ENCODE data around the gene GATA6.
"Not testable (repeated sequence)": the region's sequence is repeated elsewhere in the genome, so short reads cannot be mapped to it uniquely, and the experiment has no call there.

Gene GATA6

DNA sequence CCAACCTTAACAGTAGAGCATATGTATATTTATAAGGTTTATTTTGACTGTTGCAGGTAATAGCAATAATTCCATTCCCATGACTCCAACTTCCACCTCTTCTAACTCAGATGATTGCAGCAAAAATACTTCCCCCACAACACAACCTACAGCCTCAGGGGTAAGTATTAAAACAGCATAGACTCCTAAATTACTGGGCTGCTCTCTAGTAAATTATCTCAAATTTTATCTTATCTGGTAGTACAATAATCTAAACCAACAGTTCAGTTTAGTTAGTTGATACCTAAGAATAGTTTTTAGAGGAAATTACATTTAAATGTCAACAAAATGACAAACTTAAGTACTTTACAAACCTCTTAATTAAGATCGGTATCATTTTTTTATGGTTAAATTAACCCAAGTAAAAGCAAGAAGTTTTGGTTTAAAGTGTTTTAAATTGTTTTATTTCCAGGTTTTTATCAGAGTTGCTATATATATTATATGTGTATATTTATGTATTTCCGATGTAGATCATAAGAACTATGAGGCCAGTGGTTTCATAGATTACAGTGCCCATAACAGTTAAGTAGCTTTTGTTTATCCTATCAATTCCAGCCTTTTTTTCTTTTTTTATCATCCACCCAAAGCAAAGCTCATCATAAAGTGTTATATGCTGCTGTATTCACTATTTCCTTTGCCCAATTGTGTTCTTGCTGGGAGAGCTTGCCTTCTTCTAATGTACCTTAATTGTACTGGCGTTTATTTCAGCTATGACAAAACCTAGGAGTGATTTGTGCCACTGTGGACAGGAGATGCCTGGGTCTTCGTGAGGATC is 13.7 kb downstream of the GATA6 start:
- no peak for DNase-seq

DNA sequence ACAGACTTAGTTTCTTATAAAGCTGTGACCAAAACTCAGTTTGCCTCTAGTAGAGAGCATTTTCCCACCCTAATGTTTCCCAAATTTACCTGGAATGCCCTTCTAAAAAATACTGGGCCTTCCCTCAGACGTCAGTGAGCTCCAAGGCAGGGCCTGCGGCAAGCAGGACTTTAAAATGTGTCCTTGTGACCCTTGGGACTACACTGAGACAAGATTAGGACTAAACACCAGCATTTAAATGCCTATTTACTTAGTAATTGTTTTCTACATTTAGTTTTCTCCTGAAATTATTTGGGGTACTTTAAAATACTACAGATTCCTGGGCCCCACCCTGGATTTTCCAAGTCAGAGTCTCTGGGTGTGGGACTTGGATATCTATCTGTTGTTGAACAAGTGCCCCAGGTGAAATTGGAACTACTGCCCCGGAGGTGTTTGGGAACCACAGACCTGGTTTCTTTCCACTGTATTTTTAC is 14.3 kb downstream of the GATA6 start:
- no peak for DNase-seq

DNA sequence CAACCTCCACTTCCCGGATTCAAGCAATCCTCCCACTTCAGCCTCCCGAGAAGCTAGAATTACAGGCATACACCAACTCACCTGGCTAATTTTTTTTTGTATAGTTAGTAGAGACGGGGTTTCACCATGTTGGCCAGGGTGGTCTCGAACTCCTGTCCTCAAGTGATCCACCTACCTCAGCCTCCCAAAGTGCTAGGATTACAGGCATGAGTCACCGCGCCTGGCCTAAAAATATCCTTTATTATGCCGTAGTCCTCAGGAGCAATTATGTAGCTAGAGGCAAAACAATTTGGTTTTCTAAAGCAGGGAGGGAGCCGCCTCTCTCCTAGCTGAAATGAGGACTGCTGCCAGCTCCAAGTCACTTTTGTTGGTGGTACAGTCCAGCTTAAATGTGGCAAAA is 15.2 kb downstream of the GATA6 start:
- not testable (repeated sequence) for DNase-seq

DNA sequence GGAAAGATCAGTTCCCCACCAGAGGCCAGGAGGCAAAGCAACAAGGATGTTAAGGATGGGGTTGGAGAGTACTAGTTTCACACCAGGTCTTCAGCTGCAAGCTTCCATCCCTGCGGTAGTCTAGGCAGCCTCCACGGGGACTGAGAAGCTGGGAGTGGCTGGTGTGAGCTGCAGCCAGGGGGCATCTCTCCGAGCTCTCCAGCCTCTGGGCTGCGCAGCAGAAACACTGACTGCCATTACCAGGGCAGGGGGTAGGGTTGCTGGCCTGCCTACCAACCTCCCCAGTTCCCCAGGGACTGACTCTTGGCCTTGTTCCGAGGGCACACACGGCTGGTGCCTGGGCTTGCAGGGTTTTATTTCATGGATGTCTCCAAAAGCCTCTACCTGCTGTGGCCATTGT is 15.9 kb downstream of the GATA6 start:
- DNase-seq: no peak

DNA sequence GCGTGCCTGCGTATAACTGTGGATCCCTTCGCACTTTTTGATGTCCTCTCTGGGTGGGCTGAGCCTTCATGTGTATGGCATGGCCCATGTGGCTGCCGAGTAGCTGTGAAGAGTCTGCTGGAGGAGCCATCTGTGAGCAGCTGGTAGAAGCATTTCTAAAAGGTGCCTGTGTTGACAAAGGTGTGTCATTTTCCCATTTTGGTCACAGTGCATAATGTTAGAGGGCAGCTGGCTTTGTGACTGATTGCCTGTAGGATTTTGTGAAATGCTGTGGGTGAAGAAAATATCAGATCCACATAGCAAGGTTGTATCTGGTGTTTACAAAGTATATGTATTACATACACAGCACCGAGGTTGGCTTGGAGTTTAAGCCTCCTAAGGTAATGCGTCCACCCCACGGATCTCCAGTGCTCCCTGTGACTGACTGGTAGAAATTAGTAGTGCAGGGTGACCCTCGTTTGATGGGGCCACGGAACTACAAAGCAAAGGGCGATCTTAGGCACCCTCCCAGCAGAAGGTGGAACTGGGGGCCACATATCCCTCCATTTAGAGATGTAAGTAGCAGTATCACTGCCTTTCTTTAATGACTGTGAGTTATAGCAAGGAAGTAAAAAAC is 16.5 kb downstream of the GATA6 start:
- DNase-seq: no peak

DNA sequence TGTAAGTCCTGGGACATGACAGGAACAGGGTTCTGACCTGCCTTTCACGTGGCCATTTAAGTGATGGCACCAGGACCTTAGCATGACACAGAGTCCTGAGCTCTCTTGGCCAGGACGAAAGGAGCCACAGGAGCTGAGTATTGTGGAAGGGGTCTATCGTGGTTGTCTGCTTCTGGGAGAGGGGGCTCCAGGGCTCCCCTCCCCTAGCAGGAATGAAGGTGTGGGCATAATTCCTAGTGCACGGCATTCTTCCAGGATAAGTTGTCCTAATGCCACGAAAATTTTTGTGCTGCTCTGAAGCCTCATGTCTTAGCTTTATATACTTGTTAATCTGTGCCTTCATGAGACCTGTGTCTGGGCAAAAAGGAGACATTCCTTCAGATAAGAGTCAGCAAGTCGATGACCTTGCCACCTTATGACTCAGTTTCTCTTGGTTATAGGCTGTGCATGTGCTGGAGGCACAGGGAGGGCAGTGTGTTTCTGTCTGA is 17.1 kb downstream of the GATA6 start:
- no peak for DNase-seq

DNA sequence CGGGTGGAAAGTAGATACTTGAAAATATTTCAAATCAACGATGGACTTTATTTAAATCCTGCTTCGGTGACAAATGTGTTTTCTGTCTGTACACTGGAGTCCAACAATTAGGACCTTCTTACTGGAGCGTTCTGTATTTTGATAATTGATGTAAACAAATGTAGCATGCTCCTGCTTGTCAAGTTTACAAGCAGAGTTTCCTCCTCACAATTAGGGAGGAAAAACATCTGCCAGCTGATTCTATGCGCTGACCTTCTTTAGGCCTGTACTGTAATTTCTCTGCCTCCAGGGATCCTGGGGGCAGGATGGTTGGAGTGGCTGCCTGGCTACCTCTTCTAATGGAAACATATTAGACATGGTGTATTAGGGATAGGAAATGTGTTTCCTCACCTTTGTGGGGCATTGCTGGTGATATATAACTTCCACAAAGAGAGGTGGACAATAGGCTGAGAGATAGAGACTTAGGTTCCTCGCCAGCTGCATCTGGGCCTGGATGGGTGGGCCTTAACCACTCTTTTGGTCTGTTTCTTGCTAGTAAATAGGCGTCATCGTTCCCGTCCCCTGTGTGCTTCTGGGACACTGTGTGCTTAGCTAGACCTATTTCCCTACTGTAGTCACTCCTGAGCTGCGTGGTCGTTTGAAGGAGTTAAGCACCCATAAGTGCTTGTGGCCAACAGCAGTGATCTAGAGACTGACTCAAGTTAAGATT is 19.3 kb downstream of the GATA6 start:
- no peak for DNase-seq

DNA sequence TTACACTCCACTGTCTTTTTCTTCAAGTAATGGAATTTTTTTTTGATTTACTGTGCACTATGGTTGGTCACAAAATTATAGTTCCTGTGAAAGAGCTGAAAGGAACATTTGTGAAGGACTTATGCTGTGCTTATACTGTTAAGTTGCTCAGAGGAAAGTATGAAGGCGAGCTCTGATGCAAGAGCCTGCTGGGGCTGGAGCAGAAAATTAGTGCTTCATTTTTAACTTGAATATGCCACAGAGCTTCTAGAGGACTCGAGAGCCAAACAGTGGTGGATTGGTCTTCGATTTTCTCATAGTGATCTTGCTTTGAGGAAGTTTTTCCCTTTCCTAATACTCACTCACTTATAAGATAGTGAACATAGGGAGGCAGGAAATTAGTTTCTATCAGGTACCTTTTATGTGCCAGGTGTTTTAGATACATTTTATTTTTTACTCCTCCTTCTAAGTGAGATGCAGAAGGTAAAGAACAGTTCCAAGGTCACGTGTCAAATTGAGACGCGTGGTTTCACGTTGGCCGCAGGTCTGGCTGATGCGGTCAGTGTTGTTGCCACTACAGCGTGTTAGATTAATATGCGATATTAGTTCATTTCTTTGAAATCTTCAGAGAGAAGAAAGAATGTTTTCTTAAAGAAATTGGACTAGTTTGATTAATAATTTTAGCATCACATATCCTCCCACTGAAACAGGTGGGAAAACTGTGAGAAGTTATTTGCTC is 20.2 kb downstream of the GATA6 start:
- no peak for DNase-seq

DNA sequence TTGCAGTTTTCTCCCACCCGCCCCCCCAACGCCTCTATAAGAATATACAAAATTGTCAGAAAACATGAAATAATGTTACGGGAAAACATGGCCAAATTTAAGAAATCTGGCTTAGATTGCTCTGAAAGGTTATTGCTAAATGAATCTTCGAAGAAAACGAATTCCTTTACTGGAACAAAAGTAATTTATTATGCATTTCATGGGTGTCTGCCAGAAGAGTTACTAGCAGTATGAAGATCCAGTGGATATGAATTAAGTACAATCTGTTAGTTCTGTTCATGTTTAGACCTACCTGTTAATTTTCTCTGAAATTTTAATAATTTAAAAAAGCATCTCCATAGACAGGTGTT is 21.9 kb downstream of the GATA6 start:
- DNase-seq: no peak

DNA sequence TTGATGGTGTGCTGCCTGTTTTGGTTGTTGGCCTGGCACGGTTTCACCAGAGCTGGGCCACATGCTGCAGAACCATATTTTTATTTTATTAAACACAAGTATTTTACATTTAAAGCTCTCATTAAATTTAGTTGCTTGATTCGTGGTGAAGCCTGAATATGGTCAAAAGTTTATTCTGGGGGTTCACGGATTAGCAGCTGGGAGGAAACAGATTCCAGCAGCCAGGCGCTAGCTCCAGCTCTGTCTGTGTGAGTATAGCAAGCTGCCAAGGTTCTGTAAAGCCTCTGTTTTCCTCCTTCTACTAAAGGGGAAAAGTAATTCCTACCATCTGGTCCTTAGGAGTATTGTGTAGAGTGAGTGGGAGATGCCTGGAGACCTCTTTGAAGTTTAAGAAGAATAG is 22.5 kb downstream of the GATA6 start:
- DNase-seq: no peak

DNA sequence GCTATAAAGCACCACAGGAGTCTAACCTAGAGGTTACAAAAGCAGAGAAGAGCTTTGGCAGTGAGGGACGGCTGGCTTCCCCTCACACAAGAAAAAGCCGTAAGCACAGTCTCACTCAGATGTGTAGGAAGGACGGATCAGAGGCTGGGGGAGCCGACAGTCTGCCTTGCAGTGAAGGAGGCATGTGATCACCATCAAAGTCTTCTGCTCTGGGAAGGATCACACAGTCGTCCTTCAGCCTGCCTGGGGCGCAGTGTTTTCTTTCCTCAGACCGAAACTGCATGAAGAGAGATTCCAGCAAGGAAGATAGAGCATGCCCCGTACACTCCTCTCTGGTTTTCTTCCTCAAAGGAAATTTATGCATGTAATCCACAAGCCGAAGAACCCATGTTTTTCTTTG is 24.1 kb downstream of the GATA6 start:
- DNase-seq: no peak

DNA sequence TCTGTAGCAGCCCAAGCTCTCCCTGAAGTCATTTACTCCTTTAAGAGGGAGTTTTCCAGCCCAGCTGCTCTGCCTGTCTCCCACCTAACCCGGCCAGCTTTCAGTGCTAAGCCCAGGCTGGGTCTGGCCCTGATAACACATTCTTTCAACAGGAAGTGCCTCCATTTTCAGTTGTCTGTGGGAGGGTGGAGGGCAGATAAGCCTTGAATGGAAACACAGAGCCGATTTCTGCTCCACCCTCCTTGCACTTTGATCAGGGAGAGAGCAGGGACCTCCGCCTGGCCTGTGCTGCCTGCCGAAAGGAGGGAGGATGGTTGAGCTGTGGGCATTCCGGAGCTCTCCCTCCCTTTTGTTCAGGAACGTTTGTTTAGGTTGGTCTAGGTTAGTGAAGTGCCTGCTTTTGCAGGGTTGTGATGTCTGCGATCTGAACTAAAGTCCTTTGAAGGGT is 24.8 kb downstream of the GATA6 start:
- DNase-seq: no peak

DNA sequence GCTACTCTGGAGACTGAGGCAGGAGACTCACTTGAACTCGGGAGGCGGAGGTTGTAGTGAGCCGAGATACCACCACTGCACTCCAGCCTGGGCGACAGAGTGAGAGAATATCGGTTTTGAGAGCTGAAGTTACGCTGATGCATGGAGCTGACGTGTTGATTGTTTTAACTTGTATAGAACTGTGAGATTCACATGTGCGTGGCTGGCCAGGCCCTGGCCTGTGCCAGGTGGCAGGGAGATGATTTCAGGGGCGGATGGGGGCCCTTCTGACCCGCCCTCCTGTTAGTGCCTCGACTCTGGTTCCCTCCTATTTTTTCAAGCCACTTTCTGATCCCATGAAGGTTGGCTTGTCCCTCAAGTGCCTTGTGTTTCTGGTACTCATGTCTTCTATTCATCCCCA is 25.7 kb downstream of the GATA6 start:
- no peak for DNase-seq

DNA sequence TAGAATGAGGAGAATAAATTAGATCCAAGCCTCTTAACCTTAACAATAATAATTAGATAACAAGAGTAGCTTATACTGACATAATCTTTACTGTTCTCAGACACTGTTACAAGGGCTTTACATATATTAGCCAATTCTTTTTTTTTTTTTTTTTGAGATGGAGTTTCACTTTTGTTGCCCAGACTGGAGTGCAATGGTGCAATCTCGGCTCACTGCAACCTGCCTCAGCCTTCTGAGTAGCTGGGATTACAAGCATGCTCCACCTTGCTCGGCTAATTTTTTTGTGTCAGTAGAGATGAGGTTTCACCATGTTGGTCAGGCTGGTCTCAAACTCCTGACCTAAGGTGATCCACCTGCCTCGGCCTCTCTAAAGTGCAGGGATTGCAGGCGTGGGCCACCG is 27.6 kb downstream of the GATA6 start:
- not testable (repeated sequence) for DNase-seq

DNA sequence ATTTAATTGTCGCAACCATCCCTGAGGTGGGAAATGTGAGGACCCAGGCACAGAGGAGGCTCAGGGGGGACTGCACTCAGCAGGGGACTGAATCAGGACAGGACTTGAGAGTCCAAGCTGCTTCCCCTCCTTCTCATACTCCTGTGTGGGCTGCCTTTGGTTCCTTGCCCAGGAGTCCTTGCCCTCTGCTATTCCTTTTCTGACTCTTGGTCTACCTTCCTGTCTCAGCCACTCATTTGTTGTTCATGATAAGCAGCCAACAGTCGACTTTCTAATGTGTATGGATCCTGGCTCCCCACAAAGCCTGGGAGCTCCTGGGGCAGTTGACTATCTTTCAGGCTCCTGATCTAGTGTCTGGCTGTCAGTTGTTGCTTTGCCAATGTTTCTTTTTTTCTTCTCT is 28.3 kb downstream of the GATA6 start:
- no peak for DNase-seq

DNA sequence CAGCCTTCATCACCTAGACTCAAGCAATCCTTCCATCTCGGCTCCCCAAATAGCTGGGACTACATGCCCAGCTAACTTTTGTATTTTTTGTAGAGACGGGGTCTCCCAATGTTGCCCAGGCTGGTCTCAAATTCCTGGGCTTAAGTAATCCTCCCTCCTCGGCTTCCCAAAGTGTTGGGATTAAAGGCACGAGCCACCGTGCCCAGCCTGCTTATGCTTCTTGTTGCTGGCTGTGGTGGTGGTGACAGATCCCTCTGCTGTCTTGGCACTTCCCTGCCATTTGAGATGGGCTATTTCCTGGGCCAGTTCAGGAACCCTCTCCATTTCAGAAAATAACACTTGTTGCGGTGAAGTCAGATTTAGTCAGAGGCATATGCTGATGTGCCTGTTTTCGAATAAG is 28.8 kb downstream of the GATA6 start:
- no peak for DNase-seq

DNA sequence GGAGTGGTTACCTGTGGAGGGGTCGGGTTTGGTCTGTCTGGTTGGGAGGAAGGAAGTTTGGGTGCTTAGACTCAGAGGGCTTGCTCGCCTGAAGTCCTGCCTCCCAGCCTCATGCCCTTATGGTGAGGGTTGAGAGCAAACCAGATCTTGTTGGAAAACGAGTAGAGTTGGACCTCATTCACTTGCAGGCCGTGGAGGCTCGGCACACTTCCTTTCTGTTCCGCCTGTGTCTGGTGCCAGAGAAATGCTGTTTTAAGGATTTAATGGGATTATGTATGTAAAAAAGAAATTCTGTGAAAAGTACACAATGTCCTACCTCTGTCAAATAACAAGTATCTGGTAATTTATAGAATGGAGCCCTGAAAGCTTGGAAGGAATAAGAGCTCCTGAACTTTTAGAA is 29.6 kb downstream of the GATA6 start:
- DNase-seq: no peak

DNA sequence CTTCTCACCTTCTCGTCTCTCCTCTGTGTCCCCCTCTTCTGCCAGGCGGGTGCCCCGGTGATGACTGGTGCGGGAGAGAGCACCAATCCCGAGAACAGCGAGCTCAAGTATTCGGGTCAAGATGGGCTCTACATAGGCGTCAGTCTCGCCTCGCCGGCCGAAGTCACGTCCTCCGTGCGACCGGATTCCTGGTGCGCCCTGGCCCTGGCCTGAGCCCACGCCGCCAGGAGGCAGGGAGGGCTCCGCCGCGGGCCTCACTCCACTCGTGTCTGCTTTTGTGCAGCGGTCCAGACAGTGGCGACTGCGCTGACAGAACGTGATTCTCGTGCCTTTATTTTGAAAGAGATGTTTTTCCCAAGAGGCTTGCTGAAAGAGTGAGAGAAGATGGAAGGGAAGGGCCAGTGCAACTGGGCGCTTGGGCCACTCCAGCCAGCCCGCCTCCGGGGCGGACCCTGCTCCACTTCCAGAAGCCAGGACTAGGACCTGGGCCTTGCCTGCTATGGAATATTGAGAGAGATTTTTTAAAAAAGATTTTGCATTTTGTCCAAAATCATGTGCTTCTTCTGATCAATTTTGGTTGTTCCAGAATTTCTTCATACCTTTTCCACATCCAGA is 31.3 kb downstream of the GATA6 start:
- no peak for DNase-seq

DNA sequence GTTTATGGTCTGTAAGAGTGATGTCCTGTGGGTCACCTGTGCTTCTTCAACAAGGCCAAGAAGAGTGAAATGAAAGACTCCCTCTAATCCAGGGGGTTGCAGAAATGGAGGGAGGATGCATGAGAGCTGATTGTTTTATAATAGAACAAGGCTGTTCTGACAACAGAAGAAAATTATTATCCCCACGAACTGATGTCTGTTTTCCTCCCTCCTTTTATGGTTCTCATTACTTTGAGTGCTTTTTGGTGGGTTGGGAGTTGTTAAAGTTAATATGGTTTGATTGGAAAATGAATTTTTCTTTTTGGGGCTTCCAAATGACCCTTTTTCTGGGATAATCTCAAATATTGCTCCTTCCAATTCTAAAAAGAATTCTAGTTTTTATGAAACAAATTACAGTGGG is 33.6 kb downstream of the GATA6 start:
- no peak for DNase-seq

DNA sequence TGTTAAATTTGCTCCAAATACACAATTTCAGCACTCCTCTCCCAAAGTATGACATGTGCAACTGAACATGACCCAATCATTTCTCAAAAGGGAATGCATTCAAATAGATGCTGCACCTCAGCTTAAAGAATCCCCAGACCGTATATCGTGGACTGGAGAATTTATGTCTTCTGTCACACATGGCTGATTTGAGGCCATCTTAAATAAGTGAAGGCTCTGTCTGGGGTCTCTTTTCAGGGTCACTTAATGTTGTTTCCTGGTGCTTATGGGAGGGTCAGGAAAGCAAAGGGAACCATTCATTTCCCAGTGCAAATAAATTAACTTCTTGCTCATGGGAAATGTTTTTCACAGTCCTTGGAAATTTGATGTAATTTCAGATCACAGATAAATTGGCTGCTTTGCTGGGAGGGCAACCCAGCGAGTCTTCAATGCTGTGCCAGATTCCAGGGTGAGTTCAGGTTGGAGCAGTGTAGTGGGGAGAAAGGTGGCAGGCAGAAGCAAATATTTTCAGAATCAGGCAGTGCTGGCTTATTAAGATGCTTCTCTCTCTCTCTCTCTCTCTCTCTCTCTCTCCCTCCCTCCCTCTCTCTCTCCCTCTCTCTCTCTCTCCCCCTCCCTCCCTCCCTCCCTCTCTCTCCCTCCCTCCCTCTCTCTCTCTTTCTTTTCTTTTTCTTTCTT is 34.3 kb downstream of the GATA6 start:
- no peak for DNase-seq

DNA sequence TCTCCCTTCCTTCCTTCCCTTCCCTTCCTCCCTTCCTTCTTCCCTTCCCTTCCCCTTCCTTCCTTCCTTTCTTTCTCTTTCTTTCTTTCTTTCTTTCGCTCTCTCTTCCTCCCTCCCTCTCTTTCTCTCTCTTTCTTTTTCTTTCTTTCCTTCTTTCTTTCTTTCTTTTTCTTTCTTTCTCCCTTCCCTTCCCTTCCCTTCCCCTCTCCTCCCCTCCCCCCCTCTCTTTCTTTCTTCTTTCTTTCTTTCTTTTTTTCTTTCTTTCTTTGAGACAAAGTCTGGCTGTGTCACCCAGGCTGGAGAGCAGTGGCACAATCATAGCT is 34.8 kb downstream of the GATA6 start:
- DNase-seq: no peak

DNA sequence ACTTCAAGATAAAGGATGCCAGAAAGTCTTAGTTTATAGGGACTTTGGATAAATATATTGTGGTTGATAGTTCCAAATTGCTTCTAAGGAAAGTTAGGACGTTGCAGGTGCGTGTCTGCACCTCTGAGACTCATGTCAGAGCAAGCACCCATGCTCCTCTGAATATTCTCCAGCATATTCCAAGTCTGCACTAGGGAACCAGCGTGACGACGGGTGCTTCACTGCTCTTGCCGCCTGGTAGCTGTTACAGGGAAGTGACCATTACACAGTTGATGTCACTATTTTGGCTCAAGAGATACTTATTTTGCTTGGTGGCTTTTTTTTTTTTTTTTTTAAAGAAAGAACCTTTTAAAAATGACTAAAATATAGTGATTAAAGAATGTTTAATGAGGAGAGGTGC is 35.6 kb downstream of the GATA6 start:
- DNase-seq: no peak

Measured in inflammatory macrophage (primary cell).